ENCODE data around the gene RBM3.
A peak's percentile ranks its signal among the peaks of the same experiment; 100 is the strongest.

Gene RBM3

DNA sequence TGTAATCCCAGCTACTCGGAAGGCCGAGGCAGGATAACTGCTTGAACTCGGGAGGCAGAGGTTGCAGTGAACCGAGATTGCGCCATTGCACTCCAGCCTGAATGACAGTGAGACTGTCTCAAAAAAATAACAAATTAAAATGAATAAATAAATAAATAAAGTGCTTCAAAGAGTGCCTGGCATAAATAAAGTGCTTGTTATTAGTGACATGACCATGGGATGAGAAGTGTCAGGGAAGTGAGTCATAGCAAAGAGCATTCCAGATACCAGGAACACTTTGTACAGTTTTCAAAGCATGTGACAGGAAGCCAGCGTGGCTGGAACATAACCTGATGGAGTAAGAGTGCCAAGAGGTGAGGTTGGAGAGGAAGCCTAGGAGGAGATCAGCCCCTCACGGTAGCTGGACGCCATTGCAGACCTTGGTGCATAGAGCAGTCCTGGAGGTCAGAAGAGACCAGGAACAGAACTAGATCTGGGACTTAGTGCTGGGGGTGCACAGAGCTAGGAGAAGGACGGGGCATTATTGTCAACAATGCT is 17.0 kb downstream of the RBM3 start:
- H3K27me3 ChIP-seq, result no peaks in the 10 kb centered on the region
- H3K4me3 ChIP-seq, result no peak overlapping the region
- DNase-seq, result no peak
- no peaks in the 10 kb centered on the region for H3K4me1 ChIP-seq
- no peak overlapping the region for H3K27ac ChIP-seq
- intact Hi-C loops (cut with DNase I; ENCODE audit: low total_unique reads), result loop anchor here (10.0 kb wide), 1 partner anchor 117 kb away; the partner anchor contains the start of genes FTSJ1 and SLC38A5
- H3K36me3 ChIP-seq, result no peaks in the 10 kb centered on the region
- no peaks in the 10 kb centered on the region for H3K9me3 ChIP-seq
- no peak for TF ChIP-seq CTCF (IDR thresholded peaks at IDR 0.05)

DNA sequence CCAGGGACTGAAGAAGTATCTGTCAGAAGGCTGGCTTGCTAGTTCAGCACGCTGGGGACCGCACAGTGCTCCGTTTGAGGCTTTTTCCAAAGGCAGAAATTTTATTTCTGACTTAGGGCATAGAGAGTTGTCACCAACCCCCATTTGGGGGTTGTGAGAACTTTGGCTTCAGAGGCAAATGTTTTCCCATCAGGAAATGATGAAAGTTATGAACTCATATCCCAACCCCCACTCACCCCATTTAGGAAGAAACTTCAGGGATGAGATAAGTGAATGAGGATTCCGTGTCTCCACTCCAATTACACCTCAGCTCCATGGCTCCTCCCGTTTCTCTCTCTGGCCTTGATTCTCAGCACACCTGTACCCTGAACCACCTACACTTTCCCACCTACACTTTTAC is 18.7 kb downstream of the RBM3 start:
- intact Hi-C loops (cut with DNase I; ENCODE audit: low total_unique reads), result loop anchor here (10.0 kb wide), 1 partner anchor 118 kb away; the partner anchor contains the start of genes FTSJ1 and SLC38A5
- no peak overlapping the region for H3K4me3 ChIP-seq
- DNase-seq, result no peak
- no peak overlapping the region for H3K27ac ChIP-seq
- H3K9me3 ChIP-seq, result no peaks in the 10 kb centered on the region
- no peaks in the 10 kb centered on the region for H3K36me3 ChIP-seq
- no peak for TF ChIP-seq CTCF (IDR thresholded peaks at IDR 0.05)
- no peaks in the 10 kb centered on the region for H3K4me1 ChIP-seq
- H3K27me3 ChIP-seq, result no peaks in the 10 kb centered on the region

- Histone ChIP-seq H3K9me3 (no peaks in the 10 kb centered on the region), H3K27ac (no peak overlapping the region), H3K4me3 (no peak overlapping the region), H3K4me1 (peaks cover 0 to 8% (median 5%) of the 10 kb centered on the region in 4 donors), H3K27me3 (no peaks in the 10 kb centered on the region), H3K36me3 (peaks cover 14 to 24% (median 20%) of the 10 kb centered on the region in 3 donors)
- intact Hi-C loops (cut with DNase I; ENCODE audit: low total_unique reads), result loop anchor here (10.0 kb wide), 1 partner anchor 121 kb away; the partner anchor contains the start of genes FTSJ1 and SLC38A5
- no peak for TF ChIP-seq CTCF (IDR thresholded peaks at IDR 0.05)
- DNase-seq, result no peak
These were observed 21.6 kb downstream of the RBM3 start for GRCh38 chrX:48595929-48596328.

DNA sequence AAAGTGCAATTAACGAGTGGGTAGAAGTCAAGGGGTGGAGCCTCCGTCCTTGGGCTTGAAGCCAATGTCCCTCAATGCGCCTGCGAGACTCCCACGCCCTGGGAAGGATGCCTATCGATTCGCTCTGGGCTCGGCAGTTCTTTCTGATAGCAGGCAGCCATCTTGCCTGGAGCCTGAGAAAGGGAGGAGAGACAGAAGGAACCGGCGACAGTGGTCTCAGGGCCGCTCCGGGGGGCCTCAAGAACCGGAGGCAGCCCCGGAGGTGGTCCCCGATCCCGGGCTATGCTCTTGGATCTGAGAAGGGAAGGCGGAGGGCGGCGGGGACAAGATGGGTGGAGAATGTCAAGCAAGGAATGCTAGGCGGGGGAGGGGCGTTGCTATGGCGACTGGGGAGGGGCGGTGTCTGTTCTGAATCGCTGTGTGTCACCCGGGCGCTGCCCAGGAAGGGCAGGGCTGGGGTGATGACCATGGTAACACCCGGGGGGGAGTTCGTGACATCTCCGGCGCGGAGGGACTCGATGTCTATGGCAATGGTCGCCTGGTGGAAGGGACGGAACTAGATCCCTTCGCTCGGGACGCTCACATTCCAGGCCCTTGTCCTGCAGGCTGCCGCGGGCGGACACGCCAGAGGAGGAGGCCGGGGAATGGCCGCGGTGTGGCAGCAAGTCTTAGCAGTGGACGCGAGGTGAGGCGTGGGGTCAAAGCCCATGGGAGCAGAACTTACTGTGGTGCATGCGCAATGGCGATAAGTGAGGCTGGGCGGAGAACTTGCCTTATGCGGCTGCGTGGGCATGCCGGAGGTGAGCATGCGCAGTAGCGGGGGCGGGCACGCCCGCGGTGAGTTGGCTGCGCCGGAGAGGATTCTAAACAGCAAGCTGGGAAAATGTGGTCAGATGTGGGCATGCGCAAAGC is 23.3 kb downstream of the RBM3 start, which contains the start of gene WDR13:
TSS of gene WDR13 (plus strand) at position 140 of the 912 bp plus-strand sequence. CDS start at position 645, 505 bp downstream.
- DNase-seq, result peak; percentile 89 to 96
- peaks cover 14 to 38% (median 32%) of the 10 kb centered on the region in 3 donors for H3K36me3 ChIP-seq
- peak within 1 kb of the TSS; percentile 93 to 94 for H3K27ac ChIP-seq
- no peaks in the 10 kb centered on the region for H3K9me3 ChIP-seq
- no peaks in the 10 kb centered on the region for H3K27me3 ChIP-seq
- peaks cover 0 to 8% (median 5%) of the 10 kb centered on the region in 4 donors for H3K4me1 ChIP-seq
- peak within 1 kb of the TSS; percentile 63 to 65 for H3K4me3 ChIP-seq
- intact Hi-C loops (cut with DNase I; ENCODE audit: low total_unique reads), result loop anchor here (10.0 kb wide), 1 partner anchor 123 kb away; the partner anchor contains the start of genes FTSJ1 and SLC38A5
- no peak for TF ChIP-seq CTCF (IDR thresholded peaks at IDR 0.05)

DNA sequence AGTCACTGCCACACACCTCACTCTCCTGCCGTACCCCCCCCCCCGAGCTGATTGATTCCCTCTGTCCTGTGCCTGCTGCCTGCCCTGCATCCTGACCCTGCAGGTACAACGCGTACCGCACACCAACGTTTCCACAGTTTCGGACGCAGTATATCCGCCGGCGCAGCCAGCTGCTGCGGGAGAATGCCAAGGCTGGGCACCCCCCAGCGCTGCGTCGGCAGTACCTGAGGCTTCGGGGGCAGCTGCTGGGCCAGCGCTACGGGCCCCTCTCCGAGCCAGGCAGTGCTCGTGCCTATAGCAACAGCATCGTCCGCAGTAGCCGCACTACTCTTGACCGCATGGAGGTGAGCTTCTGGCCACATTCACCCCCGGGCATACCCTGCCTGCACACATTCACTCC is 24.3 kb downstream of the RBM3 start:
- intact Hi-C loops (cut with DNase I; ENCODE audit: low total_unique reads), result loop anchor here (10.0 kb wide), 1 partner anchor 124 kb away; the partner anchor contains the start of genes FTSJ1 and SLC38A5
- peak overlapping the region; percentile 93 to 94 for H3K27ac ChIP-seq
- no peak for DNase-seq
- H3K27me3 ChIP-seq, result no peaks in the 10 kb centered on the region
- peaks cover 0 to 8% (median 5%) of the 10 kb centered on the region in 4 donors for H3K4me1 ChIP-seq
- no peaks in the 10 kb centered on the region for H3K9me3 ChIP-seq
- peak overlapping the region; percentile 63 to 65 for H3K4me3 ChIP-seq
- peaks cover 14 to 47% (median 37%) of the 10 kb centered on the region in 3 donors for H3K36me3 ChIP-seq
- no peak for TF ChIP-seq CTCF (IDR thresholded peaks at IDR 0.05)

All from tibial artery (tissue), 4 donors.